Mesendoderm (in vitro differentiated cells): Measurements from ENCODE around the gene CDCA5.
"Not testable (repeated sequence)": the region's sequence is repeated elsewhere in the genome, so short reads cannot be mapped to it uniquely, and the experiment has no call there.

ENCODE experiments used
- DNase-seq: peaks from one replicate; pipeline ENCODE4 v3.0.0; 2013
- H2AK5ac ChIP-seq: 2 replicates; pipeline ENCODE4 v1.6.1; 2013; ENCODE audit warnings: low read length, inconsistent platforms
- H2BK120ac ChIP-seq: 2 replicates; pipeline ENCODE4 v1.6.1; 2013; ENCODE audit warnings: low read depth, mild to moderate bottlenecking, low read length, moderate library complexity, mixed read lengths
- H2BK15ac ChIP-seq: replicated peaks from 2 replicates; pipeline ENCODE4 v1.6.1; 2013; ENCODE audit warnings: low read depth, mild to moderate bottlenecking, moderate library complexity
- H2BK5ac ChIP-seq: 2 replicates; pipeline ENCODE4 v1.6.1; 2013; ENCODE audit warnings: low read length, inconsistent platforms
- H3K18ac ChIP-seq: 2 replicates; pipeline ENCODE4 v1.6.1; 2013; ENCODE audit warnings: mild to moderate bottlenecking, low read length, mixed read lengths
- H3K23ac ChIP-seq: one replicate; pipeline ENCODE4 v1.6.1; 2013; ENCODE audit warnings: low read length
- H3K27ac ChIP-seq: 2 replicates; pipeline ENCODE4 v1.5.1; 2013; ENCODE audit warnings: low read depth, mild to moderate bottlenecking, inconsistent platforms, low read length, moderate library complexity
- H3K27me3 ChIP-seq: 2 replicates; pipeline ENCODE4 v1.6.1; 2013; ENCODE audit warnings: low read length, control low read depth, mild to moderate bottlenecking, inconsistent platforms; ENCODE audit not compliant: insufficient read depth, poor library complexity
- H3K36me3 ChIP-seq: 2 replicates; pipeline ENCODE4 v1.6.1; 2013; ENCODE audit warnings: low read length, inconsistent platforms; ENCODE audit not compliant: control insufficient read depth, insufficient read depth
- H3K4ac ChIP-seq: one replicate; pipeline ENCODE4 v1.6.1; 2013; ENCODE audit warnings: low read depth, mild to moderate bottlenecking, low read length, moderate library complexity
- H3K4me1 ChIP-seq: 2 replicates; pipeline ENCODE4 v1.6.1; 2013; ENCODE audit warnings: low read depth, low read length, inconsistent platforms; ENCODE audit not compliant: control insufficient read depth
- H3K4me2 ChIP-seq: 2 replicates; pipeline ENCODE4 v1.6.1; 2013; ENCODE audit warnings: low read length
- H3K4me3 ChIP-seq: 2 replicates; pipeline ENCODE4 v1.5.1; 2013; ENCODE audit warnings: mild to moderate bottlenecking, low read length
- H3K56ac ChIP-seq: one replicate; pipeline ENCODE4 v1.6.1; 2013; ENCODE audit warnings: low read length
- H3K79me1 ChIP-seq: 2 replicates; pipeline ENCODE4 v1.6.1; 2013; ENCODE audit warnings: low read length, inconsistent platforms
- H3K79me2 ChIP-seq: 2 replicates; pipeline ENCODE4 v1.6.1; 2013; ENCODE audit warnings: mild to moderate bottlenecking, low read length; ENCODE audit not compliant: control insufficient read depth, insufficient read depth
- H3K9ac ChIP-seq: 2 replicates; pipeline ENCODE4 v1.6.1; 2013; ENCODE audit warnings: low read length, inconsistent platforms
- H4K5ac ChIP-seq: one replicate; pipeline ENCODE4 v1.6.1; 2013; ENCODE audit warnings: low read length
- H4K8ac ChIP-seq: one replicate; pipeline ENCODE4 v1.6.1; 2013; ENCODE audit warnings: low read depth, mild to moderate bottlenecking, control low read depth, low read length, moderate library complexity
- whole genome bisulfite sequencing: extraction: QIAGEN DNeasy Blood & Tissue Kit; methylation state at CpG from one replicate; pipeline ENCODE4 v1.1.7; 2013; ENCODE audit warnings: low lambda C conversion rate, missing lambda C conversion rate; ENCODE audit not compliant: insufficient coverage; ENCODE audit errors: extremely low coverage; 5-methylcytosine and 5-hydroxymethylcytosine counted together

Gene CDCA5

GRCh38 chr11:65119670-65119995 lies 35.8 kb upstream of the CDCA5 start:
- Histone ChIP-seq H3K56ac (no peak overlapping the region), H4K5ac (no peak overlapping the region), H3K9ac (peak overlapping the region; percentile 34), H3K27me3 (no peaks in the 10 kb centered on the region), H3K4me2 (no peak overlapping the region), H2BK15ac (no peak overlapping the region), H3K4ac (no peak overlapping the region), H3K4me3 (no peak overlapping the region), H2AK5ac (no peak overlapping the region), H2BK120ac (no peak overlapping the region), H3K27ac (no peak overlapping the region), H3K79me1 (peaks cover 31% of the 10 kb centered on the region), H3K4me1 (peaks cover 4% of the 10 kb centered on the region), H3K79me2 (peaks cover 34% of the 10 kb centered on the region), H3K23ac (no peak overlapping the region), H3K36me3 (peaks cover 14% of the 10 kb centered on the region), H2BK5ac (no peak overlapping the region), H4K8ac (no peak overlapping the region), H3K18ac (no peak overlapping the region)
- DNase-seq: no peak

GRCh38 chr11:65118891-65119669 lies 35.2 kb upstream of the CDCA5 start:
- H4K8ac ChIP-seq, H3K27me3 ChIP-seq, H3K4me2 ChIP-seq, H3K23ac ChIP-seq, H3K56ac ChIP-seq, H2BK5ac ChIP-seq, DNase-seq, H2AK5ac ChIP-seq, H4K5ac ChIP-seq, H3K9ac ChIP-seq, H2BK15ac ChIP-seq, H2BK120ac ChIP-seq, H3K27ac ChIP-seq, H3K4me3 ChIP-seq, H3K4me1 ChIP-seq, H3K4ac ChIP-seq, H3K18ac ChIP-seq: not testable (repeated sequence)
- Histone ChIP-seq H3K79me1 (peaks cover 29% of the 10 kb centered on the region), H3K79me2 (peaks cover 34% of the 10 kb centered on the region), H3K36me3 (peaks cover 14% of the 10 kb centered on the region)
- no CpG with 5 or more reads among the region's 18 CpGs for WGBS

- H3K4me2 ChIP-seq: no peak overlapping the region
- H2AK5ac ChIP-seq: no peak overlapping the region
- H2BK5ac ChIP-seq: no peak overlapping the region
- H3K79me2 ChIP-seq: peaks cover 32% of the 10 kb centered on the region
- H4K5ac ChIP-seq: no peak overlapping the region
- no peak overlapping the region for H3K9ac ChIP-seq
- no peak overlapping the region for H4K8ac ChIP-seq
- no peak overlapping the region for H3K27ac ChIP-seq
- H2BK15ac ChIP-seq: no peak overlapping the region
- H3K23ac ChIP-seq: no peak overlapping the region
- peaks cover 5% of the 10 kb centered on the region for H3K4me1 ChIP-seq
- no peak overlapping the region for H2BK120ac ChIP-seq
- no peak overlapping the region for H3K18ac ChIP-seq
- H3K79me1 ChIP-seq: peaks cover 29% of the 10 kb centered on the region
- no peaks in the 10 kb centered on the region for H3K27me3 ChIP-seq
- no CpG with 5 or more reads among the region's 18 CpGs for WGBS
- no peak overlapping the region for H3K4ac ChIP-seq
- peak overlapping the region; percentile 60 for H3K56ac ChIP-seq
- no peak overlapping the region for H3K4me3 ChIP-seq
- no peak for DNase-seq
- H3K36me3 ChIP-seq: peaks cover 14% of the 10 kb centered on the region
These were observed 34.4 kb upstream of the CDCA5 start for GRCh38 chr11:65118097-65118837.

- Histone ChIP-seq H3K27me3 (no peaks in the 10 kb centered on the region), H3K9ac (peak within 1 kb of the TSS; percentile 93), H3K4me2 (peak within 1 kb of the TSS; percentile 95), H2BK15ac (no peak within 1 kb of the TSS), H2AK5ac (peak within 1 kb of the TSS; percentile 58), H2BK120ac (no peak within 1 kb of the TSS), H3K23ac (no peak within 1 kb of the TSS), H3K36me3 (peaks cover 14% of the 10 kb centered on the region), H3K79me1 (peaks cover 25% of the 10 kb centered on the region), H4K8ac (no peak within 1 kb of the TSS), H4K5ac (no peak within 1 kb of the TSS), H2BK5ac (peak within 1 kb of the TSS; percentile 67), H3K79me2 (peaks cover 26% of the 10 kb centered on the region), H3K56ac (peak within 1 kb of the TSS; percentile 99), H3K4me3 (peak within 1 kb of the TSS; percentile 95), H3K4me1 (peaks cover 3% of the 10 kb centered on the region), H3K27ac (peak within 1 kb of the TSS; percentile 71), H3K4ac (peak within 1 kb of the TSS; percentile 61), H3K18ac (peak within 1 kb of the TSS; percentile 19)
- no CpG with 5 or more reads among the region's 89 CpGs for WGBS
- peak; percentile 99 for DNase-seq
These were observed 33.6 kb upstream of the CDCA5 start, which contains the start of gene ZNHIT2 for GRCh38 chr11:65117206-65118096. Gene ZNHIT2 (minus strand): TSS chr11:65117701. CDS start chr11:65117653, 48 bp downstream.

GRCh38 chr11:65116370-65117205 lies 32.7 kb upstream of the CDCA5 start:
- Histone ChIP-seq H3K4me1 (peaks cover 3% of the 10 kb centered on the region), H3K79me2 (peaks cover 22% of the 10 kb centered on the region), H3K23ac (peak overlapping the region; percentile 80), H3K9ac (peak overlapping the region; percentile 93), H3K27me3 (no peaks in the 10 kb centered on the region), H2BK5ac (no peak overlapping the region), H3K4me3 (peak overlapping the region; percentile 95), H2AK5ac (peak overlapping the region; percentile 58), H2BK120ac (no peak overlapping the region), H2BK15ac (no peak overlapping the region), H3K56ac (peak overlapping the region; percentile 99), H4K5ac (no peak overlapping the region), H3K4ac (peak overlapping the region; percentile 61), H3K79me1 (peaks cover 25% of the 10 kb centered on the region), H3K4me2 (peak overlapping the region; percentile 95), H3K36me3 (peaks cover 14% of the 10 kb centered on the region), H3K27ac (peak overlapping the region; percentile 71), H4K8ac (no peak overlapping the region), H3K18ac (no peak overlapping the region)
- DNase-seq: peak; percentile 52
- WGBS: no CpG with 5 or more reads among the region's 68 CpGs
